ENCODE results near the gene LECT2. TPM values are rescaled to one million over a fixed set of nuclear protein-coding genes. Genes with fewer than 3 reads are reported as not detected.

LECT2 gene
- polyA plus RNA-seq, 2 donors = not detected

GRCh38 chr5:135930029-135930948 lies 24.5 kb downstream of the LECT2 start:
- H3K36me3 ChIP-seq (ENCODE audit: control insufficient read depth in 2 of 2, insufficient read depth in 2 of 2, low read length in 1 of 2) = no peaks in the 10 kb centered on the region
- no peaks in the 10 kb centered on the region for H3K9me3 ChIP-seq (ENCODE audit: control insufficient read depth in 2 of 2, insufficient read depth in 1 of 2, low read depth in 1 of 2, low read length in 1 of 2)
- H3K4me1 ChIP-seq (ENCODE audit: control insufficient read depth in 2 of 2, insufficient read depth in 2 of 2, low read length in 1 of 2) = peaks cover 5 to 7% of the 10 kb centered on the region in 2 donors
- peaks cover 6% of the 10 kb centered on the region in 2 donors for H3K27me3 ChIP-seq (ENCODE audit: control insufficient read depth in 1 of 2, insufficient read depth in 2 of 2, low read length in 2 of 2)
- no peak overlapping the region for H3K27ac ChIP-seq (ENCODE audit: low read depth in 2 of 2, low read length in 1 of 2)
- 5% methylated on average over 76 to 99 of the region's 99 CpGs for WGBS, 2 donors
- peak overlapping the region; percentile 29 to 47 for H3K4me3 ChIP-seq (ENCODE audit: low read depth in 1 of 2, low read length in 2 of 2)

GRCh38 chr5:135921388-135921787 lies 33.4 kb downstream of the LECT2 start:
- H3K4me1 ChIP-seq (ENCODE audit: control insufficient read depth in 2 of 2, insufficient read depth in 2 of 2, low read length in 1 of 2) = no peaks in the 10 kb centered on the region
- H3K9me3 ChIP-seq (ENCODE audit: control insufficient read depth in 2 of 2, insufficient read depth in 1 of 2, low read depth in 1 of 2, low read length in 1 of 2) = no peaks in the 10 kb centered on the region
- H3K4me3 ChIP-seq (ENCODE audit: low read depth in 1 of 2, low read length in 2 of 2) = no peak overlapping the region
- no peak overlapping the region for H3K27ac ChIP-seq (ENCODE audit: low read depth in 2 of 2, low read length in 1 of 2)
- peaks cover 0 to 3% of the 10 kb centered on the region in 2 donors for H3K27me3 ChIP-seq (ENCODE audit: control insufficient read depth in 1 of 2, insufficient read depth in 2 of 2, low read length in 2 of 2)
- H3K36me3 ChIP-seq (ENCODE audit: control insufficient read depth in 2 of 2, insufficient read depth in 2 of 2, low read length in 1 of 2) = no peaks in the 10 kb centered on the region
- 30 to 32% methylated on average over 1 of the region's 1 CpG for WGBS, 2 donors

GRCh38 chr5:135920199-135920598 lies 34.6 kb downstream of the LECT2 start:
- H3K4me1 ChIP-seq (ENCODE audit: control insufficient read depth in 2 of 2, insufficient read depth in 2 of 2, low read length in 1 of 2) = no peaks in the 10 kb centered on the region
- peaks cover 0 to 6% of the 10 kb centered on the region in 2 donors for H3K27me3 ChIP-seq (ENCODE audit: control insufficient read depth in 1 of 2, insufficient read depth in 2 of 2, low read length in 2 of 2)
- no peak overlapping the region for H3K27ac ChIP-seq (ENCODE audit: low read depth in 2 of 2, low read length in 1 of 2)
- WGBS, 2 donors = 65 to 73% methylated on average over 3 of the region's 3 CpGs
- H3K4me3 ChIP-seq (ENCODE audit: low read depth in 1 of 2, low read length in 2 of 2) = no peak overlapping the region
- H3K9me3 ChIP-seq (ENCODE audit: control insufficient read depth in 2 of 2, insufficient read depth in 1 of 2, low read depth in 1 of 2, low read length in 1 of 2) = no peaks in the 10 kb centered on the region
- no peaks in the 10 kb centered on the region for H3K36me3 ChIP-seq (ENCODE audit: control insufficient read depth in 2 of 2, insufficient read depth in 2 of 2, low read length in 1 of 2)

GRCh38 chr5:135916638-135917263 lies 38.0 kb downstream of the LECT2 start:
- no peaks in the 10 kb centered on the region for H3K9me3 ChIP-seq (ENCODE audit: control insufficient read depth in 2 of 2, insufficient read depth in 1 of 2, low read depth in 1 of 2, low read length in 1 of 2)
- no peaks in the 10 kb centered on the region for H3K4me1 ChIP-seq (ENCODE audit: control insufficient read depth in 2 of 2, insufficient read depth in 2 of 2, low read length in 1 of 2)
- H3K27ac ChIP-seq (ENCODE audit: low read depth in 2 of 2, low read length in 1 of 2) = no peak overlapping the region
- 70 to 75% methylated on average over 8 of the region's 8 CpGs for WGBS, 2 donors
- H3K27me3 ChIP-seq (ENCODE audit: control insufficient read depth in 1 of 2, insufficient read depth in 2 of 2, low read length in 2 of 2) = peaks cover 0 to 11% of the 10 kb centered on the region in 2 donors
- H3K36me3 ChIP-seq (ENCODE audit: control insufficient read depth in 2 of 2, insufficient read depth in 2 of 2, low read length in 1 of 2) = no peaks in the 10 kb centered on the region
- H3K4me3 ChIP-seq (ENCODE audit: low read depth in 1 of 2, low read length in 2 of 2) = no peak overlapping the region

GRCh38 chr5:135915466-135916001 lies 39.2 kb downstream of the LECT2 start:
- H3K9me3 ChIP-seq (ENCODE audit: control insufficient read depth in 2 of 2, insufficient read depth in 1 of 2, low read depth in 1 of 2, low read length in 1 of 2) = no peaks in the 10 kb centered on the region
- no peaks in the 10 kb centered on the region for H3K4me1 ChIP-seq (ENCODE audit: control insufficient read depth in 2 of 2, insufficient read depth in 2 of 2, low read length in 1 of 2)
- no peak overlapping the region for H3K27ac ChIP-seq (ENCODE audit: low read depth in 2 of 2, low read length in 1 of 2)
- WGBS, 2 donors = 90 to 96% methylated on average over 5 of the region's 5 CpGs
- H3K4me3 ChIP-seq (ENCODE audit: low read depth in 1 of 2, low read length in 2 of 2) = no peak overlapping the region
- no peaks in the 10 kb centered on the region for H3K36me3 ChIP-seq (ENCODE audit: control insufficient read depth in 2 of 2, insufficient read depth in 2 of 2, low read length in 1 of 2)
- H3K27me3 ChIP-seq (ENCODE audit: control insufficient read depth in 1 of 2, insufficient read depth in 2 of 2, low read length in 2 of 2) = peaks cover 0 to 11% of the 10 kb centered on the region in 2 donors

- peaks cover 0 to 16% of the 10 kb centered on the region in 2 donors for H3K27me3 ChIP-seq (ENCODE audit: control insufficient read depth in 1 of 2, insufficient read depth in 2 of 2, low read length in 2 of 2)
- H3K36me3 ChIP-seq (ENCODE audit: control insufficient read depth in 2 of 2, insufficient read depth in 2 of 2, low read length in 1 of 2) = no peaks in the 10 kb centered on the region
- H3K27ac ChIP-seq (ENCODE audit: low read depth in 2 of 2, low read length in 1 of 2) = no peak overlapping the region
- H3K9me3 ChIP-seq (ENCODE audit: control insufficient read depth in 2 of 2, insufficient read depth in 1 of 2, low read depth in 1 of 2, low read length in 1 of 2) = no peaks in the 10 kb centered on the region
- 60 to 65% methylated on average over 4 of the region's 4 CpGs for WGBS, 2 donors
- no peak overlapping the region for H3K4me3 ChIP-seq (ENCODE audit: low read depth in 1 of 2, low read length in 2 of 2)
- H3K4me1 ChIP-seq (ENCODE audit: control insufficient read depth in 2 of 2, insufficient read depth in 2 of 2, low read length in 1 of 2) = no peaks in the 10 kb centered on the region
Measured at GRCh38 chr5:135913713-135914626, 40.8 kb downstream of the LECT2 start.

- peaks cover 0 to 10% of the 10 kb centered on the region in 2 donors for H3K27me3 ChIP-seq (ENCODE audit: control insufficient read depth in 1 of 2, insufficient read depth in 2 of 2, low read length in 2 of 2)
- H3K4me1 ChIP-seq (ENCODE audit: control insufficient read depth in 2 of 2, insufficient read depth in 2 of 2, low read length in 1 of 2) = no peaks in the 10 kb centered on the region
- no peak overlapping the region for H3K4me3 ChIP-seq (ENCODE audit: low read depth in 1 of 2, low read length in 2 of 2)
- no peaks in the 10 kb centered on the region for H3K36me3 ChIP-seq (ENCODE audit: control insufficient read depth in 2 of 2, insufficient read depth in 2 of 2, low read length in 1 of 2)
- 62 to 68% methylated on average over 1 of the region's 1 CpG for WGBS, 2 donors
- no peaks in the 10 kb centered on the region for H3K9me3 ChIP-seq (ENCODE audit: control insufficient read depth in 2 of 2, insufficient read depth in 1 of 2, low read depth in 1 of 2, low read length in 1 of 2)
- H3K27ac ChIP-seq (ENCODE audit: low read depth in 2 of 2, low read length in 1 of 2) = no peak overlapping the region
Measured at GRCh38 chr5:135905144-135905543, 49.6 kb downstream of the LECT2 start.

- Histone ChIP-seq H3K4me1 (ENCODE audit: control insufficient read depth in 2 of 2, insufficient read depth in 2 of 2, low read length in 1 of 2) (no peaks in the 10 kb centered on the region), H3K27ac (ENCODE audit: low read depth in 2 of 2, low read length in 1 of 2) (no peak overlapping the region), H3K4me3 (ENCODE audit: low read depth in 1 of 2, low read length in 2 of 2) (no peak overlapping the region), H3K9me3 (ENCODE audit: control insufficient read depth in 2 of 2, insufficient read depth in 1 of 2, low read depth in 1 of 2, low read length in 1 of 2) (no peaks in the 10 kb centered on the region), H3K36me3 (ENCODE audit: control insufficient read depth in 2 of 2, insufficient read depth in 2 of 2, low read length in 1 of 2) (no peaks in the 10 kb centered on the region), H3K27me3 (ENCODE audit: control insufficient read depth in 1 of 2, insufficient read depth in 2 of 2, low read length in 2 of 2) (no peaks in the 10 kb centered on the region)
- WGBS, 2 donors = 34 to 47% methylated on average over 3 of the region's 3 CpGs
Measured at GRCh38 chr5:135901633-135902032, 53.1 kb downstream of the LECT2 start.

- Histone ChIP-seq H3K36me3 (ENCODE audit: control insufficient read depth in 2 of 2, insufficient read depth in 2 of 2, low read length in 1 of 2) (no peaks in the 10 kb centered on the region), H3K4me3 (ENCODE audit: low read depth in 1 of 2, low read length in 2 of 2) (no peak overlapping the region), H3K27me3 (ENCODE audit: control insufficient read depth in 1 of 2, insufficient read depth in 2 of 2, low read length in 2 of 2) (no peaks in the 10 kb centered on the region), H3K27ac (ENCODE audit: low read depth in 2 of 2, low read length in 1 of 2) (no peak overlapping the region), H3K4me1 (ENCODE audit: control insufficient read depth in 2 of 2, insufficient read depth in 2 of 2, low read length in 1 of 2) (no peaks in the 10 kb centered on the region), H3K9me3 (ENCODE audit: control insufficient read depth in 2 of 2, insufficient read depth in 1 of 2, low read depth in 1 of 2, low read length in 1 of 2) (no peaks in the 10 kb centered on the region)
- 70% methylated on average over 3 of the region's 3 CpGs for WGBS, 2 donors
Measured at GRCh38 chr5:135900276-135900675, 54.5 kb downstream of the LECT2 start.
